K562 (cell line): ENCODE measurements around the gene SLC10A1. TPM values are rescaled to one million over a fixed set of nuclear protein-coding genes. Genes with fewer than 3 reads are reported as not detected.

Experiments
- ATAC-seq: fragments of 200-7000 bp; cut with Tn5 transposase; 3 replicates; pipeline ENCODE4 v1.9.1; 2020; ENCODE audit warnings: moderate library complexity
- BruUV-seq: library from RNA; stranded (reverse); fragments of 400-500 nt; replicated peaks from 2 replicates; lab custom pipeline; 2021; lab: Mats Ljungman, UMichigan
- CTCF ChIA-PET: fragments of 300-600 bp; formaldehyde crosslinking; extraction: SDS; loops from one replicate; lab custom pipeline; 2021; ENCODE audit warnings: low intra/inter-chr PET ratio; lab: Yijun Ruan, JAX
- POLR2A ChIA-PET: fragments of 300-600, 350-650 bp; sonication (Branson Sonifier 250); formaldehyde crosslinking; extraction: SDS; loops from one replicate; lab custom pipeline; 2021; ENCODE audit warnings: antibody characterized with exemption, inconsistent platforms; lab: Yijun Ruan, JAX
- DNase-seq, 4 experiments: peaks; one replicate each; pipeline versions ENCODE4 v3.0.0 to v3.0.0-alpha.2; 2011 to 2018; ENCODE audit warnings: low spot score in 3 of 4, mixed read lengths in 3 of 4; ENCODE audit errors: extremely low read depth in 1 of 4
- FAIRE-seq: peaks from 2 replicates; lab custom pipeline; 2011; peaks lifted over from hg19 to GRCh38; lab: Jason Lieb, UNC
- H2AFZ ChIP-seq: 2 replicates; pipeline ENCODE4 v1.6.0; 2011; ENCODE audit warnings: low read depth, low read length, control low read depth, inconsistent platforms
- H3K27ac ChIP-seq: fragments of 200-600 bp; 3 replicates; pipeline ENCODE4 v1.8.0; 2011; ENCODE audit warnings: low read depth, mild to moderate bottlenecking, control low read depth, inconsistent platforms, low read length, moderate library complexity, mixed read lengths; ENCODE audit errors: extremely low read depth
- H3K27me3 ChIP-seq, 2 experiments: fragments of 300-600 bp in 1 of 2; 2 replicates in 1 of 2; 3 replicates in 1 of 2; pipeline versions ENCODE4 v1.6.0 to v1.8.0; 2011; ENCODE audit warnings: inconsistent platforms in 2 of 2, low read length in 2 of 2, mild to moderate bottlenecking in 1 of 2, mixed read lengths in 1 of 2, moderate library complexity in 1 of 2; ENCODE audit not compliant: control insufficient read depth in 2 of 2, insufficient read depth in 2 of 2
- H3K36me3 ChIP-seq: fragments of 300-600 bp; 3 replicates; pipeline ENCODE4 v1.8.0; 2011; ENCODE audit warnings: mild to moderate bottlenecking, low read length, inconsistent platforms; ENCODE audit not compliant: control insufficient read depth, insufficient read depth
- H3K4me1 ChIP-seq, 2 experiments: fragments of 200-600 bp in 1 of 2; replicated peaks in 1 of 2; 2 replicates in 1 of 2; 3 replicates in 1 of 2; pipeline versions ENCODE4 v1.5.1 to v1.8.0; 2011; ENCODE audit warnings: inconsistent platforms in 2 of 2, low read length in 2 of 2, mild to moderate bottlenecking in 1 of 2, mixed read lengths in 1 of 2, moderate library complexity in 1 of 2; ENCODE audit not compliant: control insufficient read depth in 2 of 2, insufficient read depth in 2 of 2
- H3K4me2 ChIP-seq: 2 replicates; pipeline ENCODE4 v1.6.1; 2011; ENCODE audit warnings: low read length, control low read depth, inconsistent platforms, mixed read lengths; ENCODE audit not compliant: insufficient read depth
- H3K4me3 ChIP-seq: fragments of 200-600 bp; sonication (generic), shearing (Covaris generic); 2 replicates; pipeline ENCODE4 v1.5.1; 2016; ENCODE audit warnings: control low read depth, inconsistent platforms
- H3K79me2 ChIP-seq: fragments of 200-600 bp; 3 replicates; pipeline ENCODE4 v1.8.0; 2011; ENCODE audit warnings: low read length, inconsistent platforms; ENCODE audit not compliant: control insufficient read depth, insufficient read depth
- H3K9ac ChIP-seq, 2 experiments: 2 replicates each; pipeline versions ENCODE4 v1.6.0 to v1.6.1; 2011; ENCODE audit warnings: low read depth in 2 of 2, low read length in 2 of 2, control low read depth in 1 of 2, inconsistent platforms in 1 of 2, mild to moderate bottlenecking in 1 of 2, mixed read lengths in 1 of 2; ENCODE audit not compliant: insufficient read depth in 1 of 2
- H3K9me1 ChIP-seq: one replicate; pipeline ENCODE4 v1.6.0; 2011; ENCODE audit warnings: inconsistent platforms, mild to moderate bottlenecking, low read length, moderate library complexity; ENCODE audit not compliant: control insufficient read depth, insufficient read depth
- H3K9me3 ChIP-seq: replicated peaks from 2 replicates; pipeline ENCODE4 v1.5.1; 2011; ENCODE audit warnings: low read depth, low read length, inconsistent platforms; ENCODE audit not compliant: control insufficient read depth, insufficient read depth
- H4K20me1 ChIP-seq: replicated peaks from 2 replicates; pipeline ENCODE4 v1.6.1; 2011; ENCODE audit warnings: low read length, inconsistent platforms, mixed read lengths; ENCODE audit not compliant: control insufficient read depth, insufficient read depth
- FOXK1 ChIP-seq: sonication (generic); formaldehyde crosslinking; IDR thresholded peaks from 2 replicates; pipeline ENCODE4 v1.8.0; 2022; ENCODE audit warnings: missing genetic modification reagents, mild to moderate bottlenecking, borderline replicate concordance
- SLC30A9 ChIP-seq: fragments of 250-450 bp; sonication (Bioruptor Pico); IDR thresholded peaks from 2 replicates; pipeline ENCODE4 v1.8.0; 2022; ENCODE audit warnings: mild to moderate bottlenecking, moderate library complexity
- WGBS: fragments of 100-300 bp; shearing (Covaris generic); methylation state at CpG from one replicate; pipeline ENCODE4 v1.1.6; 2016; ENCODE audit warnings: low coverage, mixed read lengths; ENCODE audit not compliant: insufficient coverage; ENCODE audit errors: missing lambda C conversion rate; 5-methylcytosine and 5-hydroxymethylcytosine counted together
- in situ Hi-C: fragments of 300-500 bp; cut with MboI; formaldehyde crosslinking; loops from 4 replicates; pipeline ENCODE4 v1.15.0; 2018; ENCODE audit warnings: inconsistent platforms, mixed read lengths
- intact Hi-C: fragments of 100-400 bp; cut with micrococcal nuclease; formaldehyde crosslinking; loops from 2 replicates; pipeline ENCODE4 v1.14.2; 2022
- polyA plus RNA-seq, 8 experiments: library from polyadenylated mRNA; depleted of rRNA in 4 of 8; stranded (reverse) in 5 of 8; unstranded in 3 of 8; fragments of >200 nt; fragmentation: Nextera tagmentation in 2 of 8; fragmentation: Illumina TruSeq in 1 of 8; extraction: Ambion mirVana in 2 of 8; extraction: Trizol in 1 of 8; gene quantifications; 2 replicates each; pipeline versions ENCODE4 v1.2.1 to v1.2.3, GENCODE V29; 2011 to 2014; ENCODE audit warnings: inconsistent platforms in 1 of 8, missing spikeins in 1 of 8
- total RNA-seq, 7 experiments: library from RNA; depleted of rRNA in 6 of 7; stranded (reverse); fragments of >200 nt in 6 of 7; fragmentation: Illumina TruSeq in 2 of 7; extraction: Trizol in 2 of 7; gene quantifications; 2 replicates each; pipeline versions ENCODE4 v1.2.1 to v1.2.3, GENCODE V29; 2011 to 2021; ENCODE audit warnings: low replicate concordance in 1 of 7
- TF ChIP-seq, protein P1 (sequence below): fragments of 450-650 bp; formaldehyde crosslinking; IDR thresholded peaks from 2 replicates; pipeline ENCODE4 v1.4.0; 2022; ENCODE audit warnings: missing genetic modification characterization
- TF ChIP-seq, protein P2 (sequence below): fragments of 450-650 bp; formaldehyde crosslinking; IDR thresholded peaks from 2 replicates; pipeline ENCODE4 v1.4.0; 2020; ENCODE audit warnings: mild to moderate bottlenecking, mixed read lengths

The SLC10A1 gene
- total and polyA plus RNA-seq, 9 of the 15 experiments (the other 6 are each of a cell fraction or from before 2014, with no cell fraction given): not detected

DNA sequence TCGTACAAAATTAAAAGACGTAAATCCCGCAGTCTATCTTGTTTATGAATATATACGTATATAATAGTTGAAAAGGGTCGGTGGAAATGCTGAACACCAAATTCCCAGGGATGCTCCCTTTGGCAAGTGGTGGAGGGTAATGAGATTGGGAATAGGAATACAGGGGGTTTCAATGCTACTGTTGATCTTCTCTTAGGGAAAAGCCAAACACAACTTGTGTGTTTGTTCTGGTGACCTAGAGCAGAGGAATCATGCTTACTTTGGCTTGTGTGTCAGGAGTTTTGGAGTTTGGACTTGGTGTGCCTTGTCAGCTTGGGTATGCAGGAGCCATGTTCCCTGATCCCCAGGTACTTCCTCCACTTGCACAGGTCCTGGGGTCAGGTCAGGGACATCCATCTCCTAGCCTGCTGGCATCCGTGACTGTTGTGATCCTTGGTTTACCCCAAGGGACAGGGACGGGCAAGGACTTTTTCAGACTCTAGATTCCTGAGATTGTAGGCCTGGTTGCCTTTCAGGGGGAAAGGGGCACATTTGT lies 4.1 kb downstream of the SLC10A1 start:
- Histone ChIP-seq H4K20me1 (no peaks in the 10 kb centered on the region), H3K9ac (no peak overlapping the region), H3K27ac (no peak overlapping the region), H3K4me3 (no peak overlapping the region), H3K27me3 (no peaks in the 10 kb centered on the region), H3K9me3 (no peaks in the 10 kb centered on the region), H2AFZ (no peak overlapping the region), H3K4me2 (no peak overlapping the region), H3K4me1 (peaks cover 0 to 6% of the 10 kb centered on the region in 2 experiments; a peak in 1 of 5 replicates), H3K9me1 (no peaks in the 10 kb centered on the region), H3K36me3 (no peaks in the 10 kb centered on the region), H3K79me2 (no peaks in the 10 kb centered on the region)
- intact Hi-C loops (no loop called here), in situ Hi-C loops (no loop called here)
- ATAC-seq (no peak), DNase-seq (no peak), FAIRE-seq (no peak)
- CTCF ChIA-PET: no interaction called here
- BruUV-seq: no TSS peak
- POLR2A ChIA-PET: interaction anchor here (0.6 kb wide), 1 partner anchor 20 kb away, joined by 3 read pairs; no protein-coding TSS in a partner anchor
- TF ChIP-seq, protein P1, sequence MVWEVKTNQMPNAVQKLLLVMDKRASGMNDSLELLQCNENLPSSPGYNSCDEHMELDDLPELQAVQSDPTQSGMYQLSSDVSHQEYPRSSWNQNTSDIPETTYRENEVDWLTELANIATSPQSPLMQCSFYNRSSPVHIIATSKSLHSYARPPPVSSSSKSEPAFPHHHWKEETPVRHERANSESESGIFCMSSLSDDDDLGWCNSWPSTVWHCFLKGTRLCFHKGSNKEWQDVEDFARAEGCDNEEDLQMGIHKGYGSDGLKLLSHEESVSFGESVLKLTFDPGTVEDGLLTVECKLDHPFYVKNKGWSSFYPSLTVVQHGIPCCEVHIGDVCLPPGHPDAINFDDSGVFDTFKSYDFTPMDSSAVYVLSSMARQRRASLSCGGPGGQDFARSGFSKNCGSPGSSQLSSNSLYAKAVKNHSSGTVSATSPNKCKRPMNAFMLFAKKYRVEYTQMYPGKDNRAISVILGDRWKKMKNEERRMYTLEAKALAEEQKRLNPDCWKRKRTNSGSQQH (CRISPR knock-in tag): no peak
- TF ChIP-seq FOXK1: no peak
- no peak for TF ChIP-seq SLC30A9 (CRISPR knock-in tag)
- TF ChIP-seq, protein P2, sequence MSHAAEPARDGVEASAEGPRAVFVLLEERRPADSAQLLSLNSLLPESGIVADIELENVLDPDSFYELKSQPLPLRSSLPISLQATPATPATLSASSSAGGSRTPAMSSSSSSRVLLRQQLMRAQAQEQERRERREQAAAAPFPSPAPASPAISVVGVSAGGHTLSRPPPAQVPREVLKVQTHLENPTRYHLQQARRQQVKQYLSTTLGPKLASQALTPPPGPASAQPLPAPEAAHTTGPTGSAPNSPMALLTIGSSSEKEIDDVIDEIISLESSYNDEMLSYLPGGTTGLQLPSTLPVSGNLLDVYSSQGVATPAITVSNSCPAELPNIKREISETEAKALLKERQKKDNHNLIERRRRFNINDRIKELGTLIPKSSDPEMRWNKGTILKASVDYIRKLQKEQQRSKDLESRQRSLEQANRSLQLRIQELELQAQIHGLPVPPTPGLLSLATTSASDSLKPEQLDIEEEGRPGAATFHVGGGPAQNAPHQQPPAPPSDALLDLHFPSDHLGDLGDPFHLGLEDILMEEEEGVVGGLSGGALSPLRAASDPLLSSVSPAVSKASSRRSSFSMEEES (CRISPR knock-in tag): no peak
- 46% methylated on average over 5 of the region's 7 CpGs for WGBS
